Brain pericyte (primary cell): Measurements from ENCODE around the gene FRY.
A peak's percentile ranks its signal among the peaks of the same experiment; 100 is the strongest.

Source experiments
- DNase-seq: peaks from one replicate; pipeline ENCODE4 v3.0.0-alpha.2; 2012; ENCODE audit warnings: low read depth, low spot score

The FRY gene

GRCh38 chr13:32214071-32214470, 182.5 kb downstream of the FRY start:
- DNase-seq, result no peak

DNA sequence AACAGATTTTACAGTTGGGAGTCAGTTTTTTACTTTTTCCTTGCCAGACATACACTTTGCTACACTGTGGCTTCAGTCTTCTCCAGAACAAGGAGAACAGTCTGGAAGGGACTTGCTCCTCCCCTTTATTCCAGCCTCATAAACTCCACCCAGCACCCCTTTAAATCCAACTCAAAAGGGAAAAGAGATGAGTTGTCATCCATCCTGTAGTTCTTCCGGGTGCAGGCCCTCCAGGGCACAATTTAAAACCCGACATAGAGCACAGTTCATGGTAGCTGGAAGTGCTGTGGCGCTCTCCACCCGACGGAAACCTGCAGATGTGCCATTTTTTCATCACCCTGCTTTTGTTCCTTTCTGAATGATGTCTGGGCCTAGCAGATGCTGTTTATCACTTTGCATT, 184.7 kb downstream of the FRY start:
- no peak for DNase-seq

GRCh38 chr13:32222046-32222676, 190.6 kb downstream of the FRY start:
- DNase-seq, result no peak

- no peak for DNase-seq
These were observed 193.3 kb downstream of the FRY start for GRCh38 chr13:32224916-32225315.

GRCh38 chr13:32225481-32225931, 193.9 kb downstream of the FRY start:
- DNase-seq, result no peak

DNA sequence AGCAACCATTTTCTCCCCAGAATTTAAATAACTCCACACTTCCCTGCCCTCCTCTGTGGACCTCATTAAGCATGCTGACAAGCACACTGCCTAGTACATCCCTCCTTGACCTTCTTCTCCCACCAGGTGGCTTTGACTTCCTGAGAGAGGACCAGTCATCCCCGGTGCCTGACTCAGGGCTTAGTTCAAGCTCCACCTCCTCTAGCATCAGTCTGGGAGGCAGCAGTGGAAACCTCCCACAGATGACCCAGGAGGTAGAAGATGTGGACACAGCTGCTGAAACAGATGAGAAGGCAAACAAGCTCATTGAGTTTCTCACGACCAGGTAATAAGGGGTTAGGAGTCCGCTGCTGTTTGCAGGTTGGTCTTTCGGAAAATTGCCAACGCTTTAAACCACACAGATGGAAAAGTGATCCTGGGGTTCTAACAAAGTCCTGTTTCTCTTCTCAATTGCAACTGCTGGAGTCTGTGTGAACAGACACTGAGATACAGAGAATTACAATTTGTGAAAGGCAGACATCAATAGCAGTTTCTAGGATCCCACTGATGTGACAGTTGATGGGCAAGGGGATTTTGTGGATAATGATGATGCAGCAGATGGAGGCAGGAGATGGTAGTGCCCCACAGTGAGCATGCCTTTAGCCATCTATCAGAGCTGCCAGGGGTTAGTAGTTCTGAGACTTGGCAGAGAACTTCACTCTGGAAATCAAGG, 196.9 kb downstream of the FRY start:
- peak; percentile 46 for DNase-seq

- DNase-seq, result no peak
These were observed 197.9 kb downstream of the FRY start for GRCh38 chr13:32229443-32229842.

DNA sequence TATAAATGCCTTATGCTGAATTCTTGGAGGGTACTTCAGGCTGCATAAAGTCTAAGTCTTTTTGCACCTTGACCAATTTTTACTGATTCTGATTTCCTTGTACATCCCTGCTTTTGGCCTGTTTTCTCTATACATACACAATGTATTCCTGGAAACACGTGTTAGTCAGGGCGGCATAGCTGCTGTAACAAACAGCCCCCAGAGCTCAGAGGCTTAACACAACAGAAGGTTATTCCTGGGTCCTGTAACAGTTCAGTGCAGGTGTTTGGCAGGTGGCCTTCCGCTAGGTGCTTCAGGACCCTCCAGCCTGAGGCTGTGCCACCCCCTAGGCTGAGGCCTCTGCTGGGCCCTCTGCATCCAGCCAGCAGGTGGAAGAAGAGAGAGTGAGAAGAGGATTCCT, 200.7 kb downstream of the FRY start:
- no peak for DNase-seq

DNA sequence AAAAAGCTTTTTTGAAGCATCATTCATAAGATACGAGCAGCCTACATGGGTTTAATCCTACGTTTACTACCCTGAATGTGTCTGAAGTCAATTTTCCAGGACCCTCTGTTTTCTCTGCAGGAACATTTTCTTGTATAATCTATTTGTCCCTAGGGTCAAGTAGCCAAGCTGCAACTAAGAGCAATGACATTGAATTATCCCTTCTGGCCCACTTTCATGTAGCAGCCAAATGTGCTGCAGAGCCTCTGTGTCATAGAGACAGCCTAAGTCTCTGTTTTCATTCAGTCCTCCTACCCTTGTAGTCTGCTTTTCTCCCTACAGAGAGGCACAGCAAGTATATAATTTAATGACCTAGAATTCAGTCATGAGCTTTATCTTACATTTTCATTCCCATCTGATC, 201.5 kb downstream of the FRY start:
- DNase-seq, result no peak

- no peak for DNase-seq
These were observed 203.3 kb downstream of the FRY start for GRCh38 chr13:32234914-32235313.

- no peak for DNase-seq
These were observed 206.1 kb downstream of the FRY start for GRCh38 chr13:32237681-32238080.

DNA sequence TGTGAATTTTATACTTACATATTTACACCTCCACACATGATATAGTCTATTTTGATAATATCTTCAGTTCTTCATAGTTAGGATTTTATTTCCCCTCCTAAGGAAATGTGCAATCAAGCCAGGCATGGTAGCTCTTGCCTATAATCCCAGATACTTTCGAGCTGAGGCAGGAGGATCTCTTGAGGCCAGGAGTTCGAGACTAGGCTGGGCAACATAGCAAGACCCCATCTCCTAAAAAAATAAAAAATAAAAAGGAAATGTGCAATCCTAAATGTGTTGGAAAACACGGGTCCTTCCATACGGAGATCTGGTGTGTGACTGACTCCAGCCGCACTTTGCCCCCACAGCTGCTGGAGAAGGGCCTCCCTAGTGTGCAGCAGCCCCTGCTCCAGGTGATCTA, 212.1 kb downstream of the FRY start:
- DNase-seq, result no peak

GRCh38 chr13:32245555-32245954, 214.0 kb downstream of the FRY start:
- no peak for DNase-seq

- no peak for DNase-seq
These were observed 214.9 kb downstream of the FRY start for GRCh38 chr13:32246468-32246867.

GRCh38 chr13:32247887-32248286, 216.3 kb downstream of the FRY start:
- DNase-seq, result no peak

- DNase-seq, result no peak
These were observed 217.2 kb downstream of the FRY start for GRCh38 chr13:32248801-32249200.

GRCh38 chr13:32252812-32253438, 221.4 kb downstream of the FRY start:
- no peak for DNase-seq

GRCh38 chr13:32253911-32254399, 222.4 kb downstream of the FRY start:
- no peak for DNase-seq

GRCh38 chr13:32254416-32254815, 222.8 kb downstream of the FRY start:
- no peak for DNase-seq

- no peak for DNase-seq
These were observed 223.5 kb downstream of the FRY start for GRCh38 chr13:32254916-32255723.

DNA sequence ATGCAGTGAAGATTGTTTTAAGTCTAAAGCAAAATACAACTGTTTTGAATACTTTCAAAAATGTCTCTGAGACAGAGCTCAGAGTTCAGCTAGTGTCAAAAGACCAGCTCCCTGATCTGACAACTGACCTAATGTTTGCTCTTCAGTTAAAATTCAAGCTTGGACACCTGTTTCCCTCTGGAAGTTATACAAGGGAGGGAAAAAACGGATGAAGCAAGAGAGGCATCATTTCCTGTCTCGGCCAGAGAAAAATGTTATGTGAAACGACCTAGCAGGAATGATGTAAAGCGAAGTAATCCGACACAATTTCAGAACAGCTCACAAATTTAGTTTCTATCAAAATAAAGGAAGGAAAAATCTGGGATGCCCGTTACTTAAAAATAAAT, 224.1 kb downstream of the FRY start:
- DNase-seq, result no peak

GRCh38 chr13:32256243-32256642, 224.7 kb downstream of the FRY start:
- DNase-seq, result no peak
